HepG2 (cell line): Measurements from ENCODE around the gene GRIK1.

Experiments
- ZSCAN29 ChIP-seq: sonication (generic); formaldehyde crosslinking; conservative IDR thresholded peaks from 2 replicates; pipeline ENCODE4 v1.4.0; 2020; ENCODE audit warnings: mild to moderate bottlenecking, missing genetic modification reagents
- TF ChIP-seq, protein P1 (sequence below): sonication (generic); formaldehyde crosslinking; IDR thresholded peaks from 2 replicates; pipeline ENCODE4 v1.5.0; 2020; ENCODE audit warnings: mild to moderate bottlenecking, missing genetic modification reagents, moderate library complexity

GRCh38 chr21:29621525-29621924 lies 318.3 kb downstream of the GRIK1 start:
- TF ChIP-seq ZSCAN29 (CRISPR knock-in tag), result no peak
- TF ChIP-seq, protein P1, sequence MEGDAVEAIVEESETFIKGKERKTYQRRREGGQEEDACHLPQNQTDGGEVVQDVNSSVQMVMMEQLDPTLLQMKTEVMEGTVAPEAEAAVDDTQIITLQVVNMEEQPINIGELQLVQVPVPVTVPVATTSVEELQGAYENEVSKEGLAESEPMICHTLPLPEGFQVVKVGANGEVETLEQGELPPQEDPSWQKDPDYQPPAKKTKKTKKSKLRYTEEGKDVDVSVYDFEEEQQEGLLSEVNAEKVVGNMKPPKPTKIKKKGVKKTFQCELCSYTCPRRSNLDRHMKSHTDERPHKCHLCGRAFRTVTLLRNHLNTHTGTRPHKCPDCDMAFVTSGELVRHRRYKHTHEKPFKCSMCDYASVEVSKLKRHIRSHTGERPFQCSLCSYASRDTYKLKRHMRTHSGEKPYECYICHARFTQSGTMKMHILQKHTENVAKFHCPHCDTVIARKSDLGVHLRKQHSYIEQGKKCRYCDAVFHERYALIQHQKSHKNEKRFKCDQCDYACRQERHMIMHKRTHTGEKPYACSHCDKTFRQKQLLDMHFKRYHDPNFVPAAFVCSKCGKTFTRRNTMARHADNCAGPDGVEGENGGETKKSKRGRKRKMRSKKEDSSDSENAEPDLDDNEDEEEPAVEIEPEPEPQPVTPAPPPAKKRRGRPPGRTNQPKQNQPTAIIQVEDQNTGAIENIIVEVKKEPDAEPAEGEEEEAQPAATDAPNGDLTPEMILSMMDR, result no peak
